Stomach smooth muscle (tissue), 2 donors: Measurements from ENCODE around the gene MAP3K14.

ENCODE experiments used
- H3K27ac ChIP-seq: one replicate; pipeline ENCODE4 v1.7.0; 2013; ENCODE audit warnings: mild to moderate bottlenecking, low read length, inconsistent platforms
- H3K27me3 ChIP-seq, 2 donors: one replicate each; pipeline ENCODE4 v1.7.0; 2013; ENCODE audit warnings: low read length in 2 of 2; ENCODE audit not compliant: insufficient read depth in 2 of 2, control insufficient read depth in 1 of 2
- H3K36me3 ChIP-seq, 2 donors: one replicate each; pipeline ENCODE4 v1.7.0; 2013; ENCODE audit warnings: low read length in 2 of 2; ENCODE audit not compliant: control insufficient read depth in 2 of 2, insufficient read depth in 2 of 2
- H3K4me1 ChIP-seq: one replicate; pipeline ENCODE4 v1.7.0; 2013; ENCODE audit warnings: low read length; ENCODE audit not compliant: control insufficient read depth, insufficient read depth
- H3K4me3 ChIP-seq, 2 donors: one replicate each; pipeline ENCODE4 v1.7.0; 2013; ENCODE audit warnings: low read length in 2 of 2
- H3K9ac ChIP-seq, 2 donors: one replicate each; pipeline ENCODE4 v1.7.0; 2013; ENCODE audit warnings: low read length in 2 of 2, mild to moderate bottlenecking in 1 of 2
- H3K9me3 ChIP-seq, 2 donors: one replicate each; pipeline ENCODE4 v1.7.0; 2013; ENCODE audit warnings: low read length in 2 of 2; ENCODE audit not compliant: control insufficient read depth in 2 of 2
- donor health status: healthy.
- donor health status: Pancreatic carcinoma.

Gene MAP3K14

GRCh38 chr17:45338996-45339535 is 22.2 kb upstream of the MAP3K14 start:
- Histone ChIP-seq H3K27me3 (no peaks in the 10 kb centered on the region), H3K27ac (no peak overlapping the region), H3K4me1 (peaks cover 2% of the 10 kb centered on the region), H3K9me3 (no peaks in the 10 kb centered on the region), H3K9ac (no peak overlapping the region), H3K36me3 (no peaks in the 10 kb centered on the region), H3K4me3 (no peak overlapping the region)

- no peaks in the 10 kb centered on the region for H3K9me3 ChIP-seq
- H3K9ac ChIP-seq = no peak overlapping the region
- H3K4me3 ChIP-seq = no peak overlapping the region
- peaks cover 2% of the 10 kb centered on the region for H3K4me1 ChIP-seq
- H3K27me3 ChIP-seq = no peaks in the 10 kb centered on the region
- peak overlapping the region; percentile 41 for H3K27ac ChIP-seq
- no peaks in the 10 kb centered on the region for H3K36me3 ChIP-seq
Measured at GRCh38 chr17:45338023-45338781, 21.4 kb upstream of the MAP3K14 start.

- Histone ChIP-seq H3K9ac (no peak overlapping the region), H3K4me1 (peaks cover 2% of the 10 kb centered on the region), H3K27me3 (no peaks in the 10 kb centered on the region), H3K9me3 (no peaks in the 10 kb centered on the region), H3K27ac (no peak overlapping the region), H3K36me3 (no peaks in the 10 kb centered on the region), H3K4me3 (no peak overlapping the region)
Measured at GRCh38 chr17:45336390-45337182, 19.8 kb upstream of the MAP3K14 start.

DNA sequence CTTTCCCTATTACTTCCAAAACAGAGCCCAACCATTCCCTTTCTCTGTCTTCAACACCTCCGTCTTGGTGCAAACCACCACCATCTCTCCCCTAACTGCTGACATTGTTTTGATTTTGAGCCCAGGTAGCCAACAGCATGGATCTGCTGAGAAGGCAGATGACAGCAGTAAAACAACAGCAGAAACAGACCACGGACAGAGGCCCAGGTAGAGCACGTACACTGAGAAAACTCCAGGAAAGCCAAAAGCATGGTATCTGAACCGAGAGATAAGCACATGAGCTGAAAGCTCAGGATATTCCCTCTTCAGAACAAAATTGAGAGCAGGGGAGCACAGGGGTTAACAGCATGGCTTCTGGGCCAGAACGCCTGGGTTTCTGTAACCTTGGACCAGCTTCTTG is 18.9 kb upstream of the MAP3K14 start:
- H3K27ac ChIP-seq = no peak overlapping the region
- H3K9me3 ChIP-seq = no peaks in the 10 kb centered on the region

DNA sequence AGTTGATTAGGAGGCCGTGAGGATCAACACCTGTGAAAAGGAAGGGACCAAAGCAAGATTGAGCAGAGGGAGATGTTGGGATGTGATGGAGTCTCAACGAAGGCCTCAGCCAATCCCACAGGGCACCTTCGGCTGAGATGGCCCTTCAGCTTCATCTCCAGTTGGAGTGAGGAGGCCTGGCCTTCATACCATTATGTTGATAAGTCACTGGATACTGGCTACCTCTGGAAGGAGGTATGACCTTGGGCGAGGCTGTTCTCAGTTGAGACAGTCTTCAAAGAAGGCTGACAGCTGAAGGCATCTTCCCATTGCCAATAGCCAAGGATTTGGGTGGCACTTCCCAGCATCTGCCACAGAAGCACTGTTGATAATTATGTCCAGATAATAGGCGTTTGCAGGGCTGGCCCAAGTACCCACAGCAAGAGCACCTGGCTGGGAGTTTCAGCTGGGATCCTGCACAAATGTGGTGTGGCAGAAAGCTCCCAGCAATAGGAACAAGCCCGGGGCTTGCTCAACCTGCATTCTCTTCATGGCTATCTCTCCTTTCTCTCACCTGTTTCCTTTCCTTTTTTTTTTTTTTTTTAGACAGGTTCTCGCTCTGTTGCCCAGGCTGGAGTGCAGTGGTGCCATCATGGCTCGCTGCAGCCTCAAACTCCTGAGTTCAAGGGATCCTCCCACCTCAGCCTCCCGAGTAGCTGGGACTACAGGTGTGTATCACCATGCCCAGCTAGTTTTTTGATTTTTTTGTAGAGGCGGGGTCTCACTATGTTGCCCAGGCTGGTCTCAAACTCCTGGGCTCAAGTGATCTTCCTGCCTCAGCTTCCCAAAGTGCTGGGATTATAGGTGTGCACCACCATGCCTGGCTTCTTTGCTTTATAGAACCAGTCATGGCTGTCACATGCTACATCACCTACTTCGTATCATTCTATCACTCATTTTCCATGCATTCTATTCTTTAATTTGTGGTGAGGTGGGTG is 18.2 kb upstream of the MAP3K14 start:
- H3K27ac ChIP-seq = no peak overlapping the region
- H3K36me3 ChIP-seq = no peaks in the 10 kb centered on the region
- no peaks in the 10 kb centered on the region for H3K27me3 ChIP-seq
- H3K9ac ChIP-seq = no peak overlapping the region
- no peak overlapping the region for H3K4me3 ChIP-seq
- H3K9me3 ChIP-seq = no peaks in the 10 kb centered on the region
- H3K4me1 ChIP-seq = no peaks in the 10 kb centered on the region

More for the DNA sequence above, 18.9 kb upstream of the MAP3K14 start:
- Histone ChIP-seq H3K4me1 (no peaks in the 10 kb centered on the region), H3K4me3 (no peak overlapping the region), H3K36me3 (no peaks in the 10 kb centered on the region), H3K9ac (no peak overlapping the region), H3K27me3 (no peaks in the 10 kb centered on the region)

DNA sequence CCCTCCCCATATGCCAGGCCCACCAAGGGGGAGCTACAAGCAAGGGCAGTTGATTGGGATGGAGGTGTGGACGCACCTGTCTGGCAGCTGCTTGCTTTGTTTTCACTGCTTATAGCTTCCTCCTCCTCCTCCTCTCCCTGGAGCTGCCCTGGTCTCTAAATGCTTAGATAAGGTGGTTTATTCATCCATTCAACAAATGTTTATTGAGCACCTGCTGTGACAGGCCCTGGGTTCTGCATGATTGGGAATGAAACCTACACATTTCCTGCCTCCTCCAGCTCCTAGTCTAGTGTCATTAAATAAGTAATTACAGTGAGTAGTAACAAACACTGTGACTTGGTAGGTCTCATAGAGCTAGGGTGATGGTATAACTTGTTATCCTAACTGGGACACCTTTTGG is 17.4 kb upstream of the MAP3K14 start:
- H3K36me3 ChIP-seq = no peaks in the 10 kb centered on the region
- no peaks in the 10 kb centered on the region for H3K4me1 ChIP-seq
- H3K27ac ChIP-seq = no peak overlapping the region
- no peak overlapping the region for H3K4me3 ChIP-seq
- no peak overlapping the region for H3K9ac ChIP-seq
- H3K9me3 ChIP-seq = no peaks in the 10 kb centered on the region
- no peaks in the 10 kb centered on the region for H3K27me3 ChIP-seq

- Histone ChIP-seq H3K9me3 (no peaks in the 10 kb centered on the region), H3K36me3 (no peaks in the 10 kb centered on the region), H3K4me3 (no peak overlapping the region), H3K9ac (no peak overlapping the region), H3K4me1 (no peaks in the 10 kb centered on the region), H3K27me3 (no peaks in the 10 kb centered on the region), H3K27ac (no peak overlapping the region)
Measured at GRCh38 chr17:45333702-45334092, 16.9 kb upstream of the MAP3K14 start.

DNA sequence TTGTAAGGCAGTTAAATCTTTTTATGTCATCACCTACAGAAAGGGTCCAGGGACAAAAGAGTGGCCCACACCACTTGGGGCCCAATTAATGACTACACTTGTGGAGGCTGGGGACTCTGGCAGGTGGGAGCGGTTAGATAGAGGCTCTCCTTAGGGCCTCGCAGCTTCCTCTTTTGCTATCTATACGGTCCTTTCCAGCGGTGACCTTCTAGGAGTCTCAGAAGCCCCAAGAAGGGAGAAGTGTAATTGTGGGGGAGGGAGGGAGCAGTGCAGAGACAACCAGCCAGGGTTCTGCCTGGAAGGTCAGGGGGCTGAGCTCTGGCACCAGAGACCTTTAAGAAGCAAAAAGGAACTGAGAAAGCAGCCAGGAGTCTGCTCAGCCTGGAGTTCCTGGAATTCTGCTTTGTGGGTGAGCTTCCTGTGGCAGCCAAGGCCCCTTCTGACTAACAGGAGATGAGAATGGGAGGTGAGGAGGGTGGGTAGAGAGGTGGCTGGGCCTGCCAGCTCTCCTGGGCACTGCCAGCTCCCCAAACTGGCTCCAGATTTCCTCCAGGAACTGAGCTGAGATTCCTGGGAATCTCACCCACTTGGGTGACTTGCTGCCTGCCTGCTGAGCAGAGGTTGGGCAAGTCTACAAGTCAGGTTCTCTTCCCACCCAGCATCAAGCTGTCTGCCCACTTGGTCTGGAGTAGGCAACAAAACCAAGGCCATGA is 16.3 kb upstream of the MAP3K14 start:
- H3K9me3 ChIP-seq = no peaks in the 10 kb centered on the region
- no peak overlapping the region for H3K4me3 ChIP-seq
- H3K4me1 ChIP-seq = no peaks in the 10 kb centered on the region
- H3K27ac ChIP-seq = no peak overlapping the region
- no peaks in the 10 kb centered on the region for H3K36me3 ChIP-seq
- H3K9ac ChIP-seq = no peak overlapping the region
- no peaks in the 10 kb centered on the region for H3K27me3 ChIP-seq

DNA sequence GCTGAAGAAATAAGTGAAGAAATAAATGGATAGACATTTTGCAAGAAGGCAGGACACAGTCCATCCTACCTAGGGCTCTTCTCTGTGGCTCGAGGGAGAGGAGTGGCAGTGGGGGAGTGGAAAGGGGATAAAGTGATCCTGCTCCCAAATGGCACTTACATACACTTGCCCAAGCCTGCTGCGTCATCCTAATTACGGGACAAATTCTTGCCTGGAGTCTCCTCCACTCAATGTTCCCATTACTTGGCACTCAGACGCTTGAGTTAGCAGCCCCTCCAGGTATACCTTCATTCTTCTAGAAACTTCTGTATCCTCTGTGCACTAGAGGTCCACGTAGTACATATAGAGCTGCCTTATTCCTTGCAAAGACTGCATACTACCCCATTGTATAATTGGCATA is 15.7 kb upstream of the MAP3K14 start:
- H3K9me3 ChIP-seq = no peaks in the 10 kb centered on the region
- no peak overlapping the region for H3K27ac ChIP-seq
- no peaks in the 10 kb centered on the region for H3K27me3 ChIP-seq

GRCh38 chr17:45326626-45327025 is 9.8 kb upstream of the MAP3K14 start:
- Histone ChIP-seq H3K9me3 (no peaks in the 10 kb centered on the region), H3K27me3 (no peaks in the 10 kb centered on the region), H3K9ac (no peak overlapping the region), H3K36me3 (no peaks in the 10 kb centered on the region), H3K4me3 (no peak overlapping the region), H3K4me1 (no peaks in the 10 kb centered on the region), H3K27ac (no peak overlapping the region)

More for the DNA sequence above, 15.7 kb upstream of the MAP3K14 start:
- Histone ChIP-seq H3K36me3 (no peaks in the 10 kb centered on the region), H3K4me3 (no peak overlapping the region), H3K4me1 (no peaks in the 10 kb centered on the region), H3K9ac (no peak overlapping the region)
